Calu3 (cell line): ENCODE data around the gene LKAAEAR1. TPM values are rescaled to one million over a fixed set of nuclear protein-coding genes. Genes with fewer than 3 reads are reported as not detected.
"Not testable (repeated sequence)": the region's sequence is repeated elsewhere in the genome, so short reads cannot be mapped to it uniquely, and the experiment has no call there.

ENCODE experiments used
- BruUV-seq: library from RNA; stranded (reverse); fragments of 400-500 nt; replicated peaks from 2 replicates; lab custom pipeline; 2021; lab: Mats Ljungman, UMichigan
- CTCF ChIA-PET: fragments of 300-600 bp; sonication (Branson Sonifier 250); formaldehyde crosslinking; loops from one replicate; lab custom pipeline; 2022; ENCODE audit warnings: antibody characterized with exemption; lab: Charles Lee
- DNase-seq: peaks from one replicate; pipeline ENCODE4 v3.0.0; 2022
- H3K27ac Mint-ChIP-seq: one replicate; pipeline ENCODE4 v1.8.0; 2022; ENCODE audit warnings: mixed read lengths; ENCODE audit not compliant: unreplicated experiment
- H3K27me3 Mint-ChIP-seq: one replicate; pipeline ENCODE4 v1.8.0; 2022; ENCODE audit warnings: mixed read lengths; ENCODE audit not compliant: unreplicated experiment
- H3K36me3 Mint-ChIP-seq: one replicate; pipeline ENCODE4 v1.8.0; 2022; ENCODE audit warnings: mild to moderate bottlenecking, moderate library complexity, mixed read lengths; ENCODE audit not compliant: insufficient read depth, unreplicated experiment
- H3K4me1 Mint-ChIP-seq: one replicate; pipeline ENCODE4 v1.8.0; 2022; ENCODE audit warnings: mild to moderate bottlenecking, low read depth, mixed read lengths; ENCODE audit not compliant: unreplicated experiment
- H3K4me3 Mint-ChIP-seq: one replicate; pipeline ENCODE4 v1.8.0; 2022; ENCODE audit warnings: mild to moderate bottlenecking, low read depth, moderate library complexity, mixed read lengths; ENCODE audit not compliant: unreplicated experiment
- H3K9me3 Mint-ChIP-seq: one replicate; pipeline ENCODE4 v1.8.0; 2022; ENCODE audit warnings: low read depth, mixed read lengths; ENCODE audit not compliant: unreplicated experiment
- CTCF ChIP-seq: fragments of 200-600 bp; IDR thresholded peaks from one replicate; pipeline ENCODE4 v1.8.0; 2022; ENCODE audit warnings: antibody characterized with exemption; ENCODE audit not compliant: unreplicated experiment
- intact Hi-C: fragments of 100-400 bp; cut with micrococcal nuclease; formaldehyde crosslinking; loops from one replicate; pipeline ENCODE4 v1.10.0; 2022; ENCODE audit not compliant: unreplicated experiment
- total RNA-seq: library from RNA; stranded (reverse); gene quantifications from 2 replicates; pipeline ENCODE4 v1.2.3, GENCODE V29; 2022

LKAAEAR1 gene
- total RNA-seq, 1 experiment from 2014 or later, result not detected

GRCh38 chr20:64129146-64129782 lies 45.1 kb upstream of the LKAAEAR1 start:
- no peaks in the 10 kb centered on the region for H3K9me3 Mint-ChIP-seq
- no peak for TF ChIP-seq CTCF
- no peak for DNase-seq
- H3K4me3 Mint-ChIP-seq, result no peak overlapping the region
- CTCF ChIA-PET, result no interaction called here
- H3K36me3 Mint-ChIP-seq, result no peaks in the 10 kb centered on the region
- H3K27ac Mint-ChIP-seq, result no peak overlapping the region
- no TSS peak for BruUV-seq
- H3K4me1 Mint-ChIP-seq, result peaks cover 9% of the 10 kb centered on the region
- intact Hi-C loops, result no loop called here
- H3K27me3 Mint-ChIP-seq, result peaks cover 56% of the 10 kb centered on the region

- DNase-seq, H3K27ac Mint-ChIP-seq, H3K9me3 Mint-ChIP-seq, BruUV-seq, H3K4me3 Mint-ChIP-seq, H3K36me3 Mint-ChIP-seq, H3K4me1 Mint-ChIP-seq, CTCF ChIA-PET: not testable (repeated sequence)
- intact Hi-C loops, result loop anchor here (5.0 kb wide), 2 partner anchors 41 to 86 kb away; partner anchors contain the start of genes C20orf204, LKAAEAR1 and OPRL1
- peaks cover 60% of the 10 kb centered on the region for H3K27me3 Mint-ChIP-seq
These were observed 39.3 kb upstream of the LKAAEAR1 start for GRCh38 chr20:64123517-64123916.

- H3K4me3 Mint-ChIP-seq, H3K27ac Mint-ChIP-seq, H3K9me3 Mint-ChIP-seq, H3K4me1 Mint-ChIP-seq, H3K36me3 Mint-ChIP-seq, BruUV-seq, DNase-seq: not testable (repeated sequence)
- intact Hi-C loops, result loop anchor here (5.0 kb wide), 2 partner anchors 41 to 86 kb away; partner anchors contain the start of genes C20orf204, LKAAEAR1 and OPRL1
- H3K27me3 Mint-ChIP-seq, result peaks cover 55% of the 10 kb centered on the region
- CTCF ChIA-PET, result interaction anchor here (0.5 kb wide), 1 partner anchor 23 kb away, joined by 5 read pairs; no protein-coding TSS in a partner anchor
These were observed 38.7 kb upstream of the LKAAEAR1 start for GRCh38 chr20:64122927-64123326.

GRCh38 chr20:64121586-64121985 lies 37.4 kb upstream of the LKAAEAR1 start:
- TF ChIP-seq CTCF, result no peak
- no peak overlapping the region for H3K4me3 Mint-ChIP-seq
- peaks cover 8% of the 10 kb centered on the region for H3K4me1 Mint-ChIP-seq
- intact Hi-C loops, result loop anchor here (5.0 kb wide), 2 partner anchors 39 to 84 kb away; partner anchors contain the start of genes C20orf204, LKAAEAR1 and OPRL1
- BruUV-seq, result no TSS peak
- no peaks in the 10 kb centered on the region for H3K9me3 Mint-ChIP-seq
- DNase-seq, result no peak
- peaks cover 60% of the 10 kb centered on the region for H3K27me3 Mint-ChIP-seq
- H3K27ac Mint-ChIP-seq, result no peak overlapping the region
- no peaks in the 10 kb centered on the region for H3K36me3 Mint-ChIP-seq
- CTCF ChIA-PET, result interaction anchor here (0.7 to 3.2 kb wide), 3 partner anchors 38 to 423 kb away, joined by 3 to 33 read pairs (median 11); no protein-coding TSS in a partner anchor

- no peak for TF ChIP-seq CTCF
- DNase-seq, result no peak
- no peaks in the 10 kb centered on the region for H3K9me3 Mint-ChIP-seq
- intact Hi-C loops, result loop anchor here (5.0 kb wide), 2 partner anchors 38 to 83 kb away; partner anchors contain the start of genes C20orf204, LKAAEAR1 and OPRL1
- no peak overlapping the region for H3K27ac Mint-ChIP-seq
- H3K4me3 Mint-ChIP-seq, result peak overlapping the region; percentile 1
- peaks cover 8% of the 10 kb centered on the region for H3K4me1 Mint-ChIP-seq
- H3K36me3 Mint-ChIP-seq, result no peaks in the 10 kb centered on the region
- no TSS peak for BruUV-seq
- peaks cover 66% of the 10 kb centered on the region for H3K27me3 Mint-ChIP-seq
- CTCF ChIA-PET, result interaction anchor here (0.6 to 3.2 kb wide), 11 partner anchors 17 to 591 kb away, joined by 3 to 33 read pairs (median 4); partner anchors contain the start of genes OPRL1 and RGS19
These were observed 35.6 kb upstream of the LKAAEAR1 start for GRCh38 chr20:64119681-64120341.
